MCF 10A (cell line): ENCODE measurements around the gene WDFY2. TPM values are rescaled to one million over a fixed set of nuclear protein-coding genes. Genes with fewer than 3 reads are reported as not detected.

ENCODE experiments used
- BruUV-seq: library from RNA; stranded (reverse); fragments of 400-500 nt; replicated peaks from 2 replicates; lab custom pipeline; 2021; lab: Mats Ljungman, UMichigan
- CTCF ChIA-PET: fragments of 300-600 bp; sonication (Branson Sonifier 250); formaldehyde crosslinking; extraction: SDS; loops from one replicate; lab custom pipeline; 2021; ENCODE audit warnings: antibody characterized with exemption, inconsistent platforms; lab: Yijun Ruan, JAX
- POLR2A ChIA-PET: fragments of 300-600, 350-650 bp; sonication (Branson Sonifier 250); formaldehyde crosslinking; extraction: SDS; loops from one replicate; lab custom pipeline; 2020; ENCODE audit warnings: antibody characterized with exemption, inconsistent platforms; lab: Yijun Ruan, JAX
- DNase-seq: peaks from one replicate; pipeline ENCODE4 v3.0.0-alpha.2; 2018; ENCODE audit not compliant: unreplicated experiment
- H3K27ac Mint-ChIP-seq: one replicate; pipeline ENCODE4 v1.8.0; 2022; ENCODE audit warnings: mild to moderate bottlenecking, low read depth, mixed read lengths; ENCODE audit not compliant: unreplicated experiment
- H3K27me3 Mint-ChIP-seq: one replicate; pipeline ENCODE4 v1.8.0; 2022; ENCODE audit warnings: mixed read lengths; ENCODE audit not compliant: insufficient read depth, unreplicated experiment
- H3K36me3 Mint-ChIP-seq: one replicate; pipeline ENCODE4 v1.8.0; 2022; ENCODE audit warnings: mild to moderate bottlenecking, moderate library complexity, mixed read lengths; ENCODE audit not compliant: insufficient read depth, unreplicated experiment
- H3K4me1 Mint-ChIP-seq: one replicate; pipeline ENCODE4 v1.8.0; 2022; ENCODE audit warnings: mixed read lengths; ENCODE audit not compliant: insufficient read depth, unreplicated experiment
- H3K4me3 Mint-ChIP-seq: one replicate; pipeline ENCODE4 v1.8.0; 2022; ENCODE audit warnings: mild to moderate bottlenecking, moderate library complexity, mixed read lengths; ENCODE audit not compliant: unreplicated experiment
- H3K9me3 Mint-ChIP-seq: one replicate; pipeline ENCODE4 v1.8.0; 2022; ENCODE audit warnings: mixed read lengths; ENCODE audit not compliant: unreplicated experiment
- intact Hi-C: fragments of 100-400 bp; cut with micrococcal nuclease; formaldehyde crosslinking; loops from 2 replicates; pipeline ENCODE4 v1.14.1; 2022
- total RNA-seq: library from RNA; stranded (reverse); gene quantifications from 2 replicates; pipeline ENCODE4 v1.2.3, GENCODE V29; 2022
- TF ChIP-seq, protein P1 (sequence below): fragments of 200-600 bp; IDR thresholded peaks from one replicate; pipeline ENCODE4 v1.8.0; 2022; ENCODE audit warnings: antibody characterized with exemption, mild to moderate bottlenecking; ENCODE audit not compliant: unreplicated experiment

WDFY2 gene
- total RNA-seq, 1 experiment from 2014 or later, result 56.2 TPM

DNA sequence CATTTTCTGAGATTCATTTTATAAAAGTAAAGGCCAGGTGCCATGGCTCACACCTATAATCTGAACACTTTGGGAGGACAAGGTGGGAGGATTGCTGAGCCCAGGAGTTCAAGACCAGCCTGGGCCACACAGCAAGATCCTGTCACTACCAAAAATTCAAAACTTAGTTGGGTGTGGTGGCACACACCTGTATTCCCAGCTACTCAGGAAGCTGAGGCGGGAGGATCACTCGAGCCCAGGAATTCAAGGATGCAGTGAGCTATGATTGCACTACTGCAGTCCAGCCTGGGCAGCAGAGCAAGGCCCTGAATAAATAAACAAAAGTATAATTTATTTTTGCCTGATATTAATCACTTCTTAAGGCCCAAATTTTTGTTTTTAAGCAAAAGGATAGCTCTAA, 179.2 kb downstream of the WDFY2 start:
- no peak overlapping the region for H3K27ac Mint-ChIP-seq
- H3K27me3 Mint-ChIP-seq, result no peaks in the 10 kb centered on the region
- no peaks in the 10 kb centered on the region for H3K4me1 Mint-ChIP-seq
- no peak for DNase-seq
- peaks cover 67% of the 10 kb centered on the region for H3K36me3 Mint-ChIP-seq
- no TSS peak for BruUV-seq
- intact Hi-C loops, result no loop called here
- POLR2A ChIA-PET, result interaction anchor here (0.9 kb wide), 1 partner anchor 48 kb away, joined by 5 read pairs; no protein-coding TSS in a partner anchor
- H3K9me3 Mint-ChIP-seq, result no peaks in the 10 kb centered on the region
- CTCF ChIA-PET, result interaction anchor here (0.5 to 1.5 kb wide), 2 partner anchors 34 to 342 kb away, joined by 3 to 6 read pairs; no protein-coding TSS in a partner anchor
- TF ChIP-seq, protein P1, sequence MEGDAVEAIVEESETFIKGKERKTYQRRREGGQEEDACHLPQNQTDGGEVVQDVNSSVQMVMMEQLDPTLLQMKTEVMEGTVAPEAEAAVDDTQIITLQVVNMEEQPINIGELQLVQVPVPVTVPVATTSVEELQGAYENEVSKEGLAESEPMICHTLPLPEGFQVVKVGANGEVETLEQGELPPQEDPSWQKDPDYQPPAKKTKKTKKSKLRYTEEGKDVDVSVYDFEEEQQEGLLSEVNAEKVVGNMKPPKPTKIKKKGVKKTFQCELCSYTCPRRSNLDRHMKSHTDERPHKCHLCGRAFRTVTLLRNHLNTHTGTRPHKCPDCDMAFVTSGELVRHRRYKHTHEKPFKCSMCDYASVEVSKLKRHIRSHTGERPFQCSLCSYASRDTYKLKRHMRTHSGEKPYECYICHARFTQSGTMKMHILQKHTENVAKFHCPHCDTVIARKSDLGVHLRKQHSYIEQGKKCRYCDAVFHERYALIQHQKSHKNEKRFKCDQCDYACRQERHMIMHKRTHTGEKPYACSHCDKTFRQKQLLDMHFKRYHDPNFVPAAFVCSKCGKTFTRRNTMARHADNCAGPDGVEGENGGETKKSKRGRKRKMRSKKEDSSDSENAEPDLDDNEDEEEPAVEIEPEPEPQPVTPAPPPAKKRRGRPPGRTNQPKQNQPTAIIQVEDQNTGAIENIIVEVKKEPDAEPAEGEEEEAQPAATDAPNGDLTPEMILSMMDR, result no peak
- H3K4me3 Mint-ChIP-seq, result no peak overlapping the region

DNA sequence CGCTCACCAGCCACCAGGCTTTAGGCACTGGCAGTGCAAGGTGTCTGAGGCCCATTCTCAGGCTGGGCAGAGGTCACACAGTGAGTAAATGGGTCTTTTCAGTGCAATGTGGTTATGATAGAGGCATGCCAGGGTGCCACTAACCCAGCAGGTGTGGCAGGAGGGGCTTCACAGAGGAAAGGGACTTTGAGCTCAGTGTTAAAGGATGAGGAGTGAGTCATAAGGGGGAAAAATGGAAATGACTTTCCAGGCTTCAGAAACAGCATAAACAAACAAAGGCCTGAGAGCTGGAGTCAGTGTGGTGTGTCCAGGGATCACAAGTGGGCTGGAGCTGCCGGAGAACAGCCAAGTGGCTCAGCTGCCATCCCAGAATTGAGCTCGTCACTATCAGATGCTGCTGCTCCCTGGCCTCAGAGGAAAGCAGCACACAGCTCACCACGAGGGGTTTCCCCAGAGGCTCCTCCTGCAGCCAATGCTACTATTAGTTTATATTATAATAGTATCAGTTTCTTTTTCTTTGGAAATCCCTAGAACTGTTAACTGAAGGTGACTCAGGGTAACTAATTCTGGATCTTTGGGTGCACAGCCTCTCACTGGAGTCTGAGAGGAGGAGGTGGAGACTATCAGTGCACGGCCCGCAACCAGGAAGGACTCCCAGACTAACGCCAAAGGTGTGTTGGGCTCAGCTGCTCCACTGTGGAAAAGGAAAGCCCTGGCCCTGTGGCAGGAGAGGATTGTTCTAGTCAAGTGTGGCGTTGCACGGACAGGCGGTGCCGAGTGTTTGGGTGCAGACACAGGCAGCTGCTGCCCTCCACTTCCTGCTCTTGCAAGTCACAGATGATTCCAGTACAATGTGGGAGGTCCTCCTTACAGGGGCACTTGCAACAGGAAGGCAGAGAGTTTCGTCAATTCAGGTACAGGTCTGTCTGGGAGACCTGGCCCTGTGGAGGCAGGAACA, 180.2 kb downstream of the WDFY2 start:
- Mint-ChIP-seq H3K27ac (no peak overlapping the region), H3K27me3 (no peaks in the 10 kb centered on the region), H3K4me1 (no peaks in the 10 kb centered on the region), H3K9me3 (no peaks in the 10 kb centered on the region), H3K36me3 (peaks cover 61% of the 10 kb centered on the region), H3K4me3 (no peak overlapping the region)
- TF ChIP-seq, protein P1, result no peak
- BruUV-seq, result no TSS peak
- POLR2A ChIA-PET, result interaction anchor here (0.7 kb wide), 1 partner anchor 443 kb away, joined by 3 read pairs; no protein-coding TSS in a partner anchor
- DNase-seq, result no peak
- CTCF ChIA-PET, result interaction anchor here (0.5 to 1.5 kb wide), 3 partner anchors 33 to 343 kb away, joined by 3 to 6 read pairs (median 3); no protein-coding TSS in a partner anchor
- intact Hi-C loops, result no loop called here

DNA sequence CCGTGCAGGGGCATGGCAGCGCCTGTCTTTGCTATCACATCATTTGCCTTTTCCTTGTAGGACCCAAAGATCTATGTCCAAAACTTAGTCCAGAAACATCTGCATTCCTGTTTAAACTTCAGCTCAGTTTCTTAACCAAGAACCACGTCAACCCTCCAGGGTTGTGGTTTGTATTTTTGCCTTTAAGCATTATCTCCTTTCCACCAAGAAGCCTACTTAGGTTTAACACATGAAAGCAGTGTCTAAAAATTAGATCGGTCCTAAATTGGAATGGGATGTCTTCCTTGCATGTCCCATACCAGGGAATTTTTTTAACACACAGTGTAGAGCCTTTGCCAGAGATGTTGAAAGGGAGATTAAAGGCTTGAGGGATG, 180.9 kb downstream of the WDFY2 start:
- Mint-ChIP-seq H3K9me3 (no peaks in the 10 kb centered on the region), H3K4me3 (no peak overlapping the region), H3K4me1 (peaks cover 7% of the 10 kb centered on the region), H3K27me3 (no peaks in the 10 kb centered on the region), H3K27ac (no peak overlapping the region), H3K36me3 (peaks cover 61% of the 10 kb centered on the region)
- CTCF ChIA-PET, result no interaction called here
- DNase-seq, result no peak
- POLR2A ChIA-PET, result no interaction called here
- BruUV-seq, result no TSS peak
- intact Hi-C loops, result no loop called here
- TF ChIP-seq, protein P1, result no peak

GRCh38 chr13:51767100-51767499, 182.8 kb downstream of the WDFY2 start:
- Mint-ChIP-seq H3K4me1 (peaks cover 15% of the 10 kb centered on the region), H3K27me3 (no peaks in the 10 kb centered on the region), H3K9me3 (no peaks in the 10 kb centered on the region), H3K4me3 (no peak overlapping the region), H3K27ac (no peak overlapping the region), H3K36me3 (peaks cover 59% of the 10 kb centered on the region)
- BruUV-seq, result no TSS peak
- intact Hi-C loops, result no loop called here
- no peak for DNase-seq
- TF ChIP-seq, protein P1, result no peak
- ChIA-PET CTCF (interaction anchor here (1.9 kb wide), 1 partner anchor 15 kb away, joined by 4 read pairs; no protein-coding TSS in a partner anchor), POLR2A (interaction anchor here (0.7 to 0.8 kb wide), 2 partner anchors 16 to 316 kb away, joined by 3 read pairs; no protein-coding TSS in a partner anchor)
